SU-DHL-6 (cell line): ENCODE results near the gene UNC5B.

Experiments
- CTCF ChIP-seq: fragments of 200-600 bp; sonication (generic); IDR thresholded peaks from one replicate; pipeline ENCODE4 v1.5.1; 2017; ENCODE audit warnings: antibody characterized with exemption, mild to moderate bottlenecking, low read length, moderate library complexity; ENCODE audit not compliant: insufficient read depth, poor library complexity, severe bottlenecking
- EZH2phosphoT487 ChIP-seq: fragments of 200-600 bp; sonication (generic), shearing (Covaris generic); conservative IDR thresholded peaks from 2 replicates; pipeline ENCODE4 v1.6.1; 2018; ENCODE audit warnings: mild to moderate bottlenecking, antibody characterized with exemption, low read length, moderate library complexity, mixed read lengths

DNA sequence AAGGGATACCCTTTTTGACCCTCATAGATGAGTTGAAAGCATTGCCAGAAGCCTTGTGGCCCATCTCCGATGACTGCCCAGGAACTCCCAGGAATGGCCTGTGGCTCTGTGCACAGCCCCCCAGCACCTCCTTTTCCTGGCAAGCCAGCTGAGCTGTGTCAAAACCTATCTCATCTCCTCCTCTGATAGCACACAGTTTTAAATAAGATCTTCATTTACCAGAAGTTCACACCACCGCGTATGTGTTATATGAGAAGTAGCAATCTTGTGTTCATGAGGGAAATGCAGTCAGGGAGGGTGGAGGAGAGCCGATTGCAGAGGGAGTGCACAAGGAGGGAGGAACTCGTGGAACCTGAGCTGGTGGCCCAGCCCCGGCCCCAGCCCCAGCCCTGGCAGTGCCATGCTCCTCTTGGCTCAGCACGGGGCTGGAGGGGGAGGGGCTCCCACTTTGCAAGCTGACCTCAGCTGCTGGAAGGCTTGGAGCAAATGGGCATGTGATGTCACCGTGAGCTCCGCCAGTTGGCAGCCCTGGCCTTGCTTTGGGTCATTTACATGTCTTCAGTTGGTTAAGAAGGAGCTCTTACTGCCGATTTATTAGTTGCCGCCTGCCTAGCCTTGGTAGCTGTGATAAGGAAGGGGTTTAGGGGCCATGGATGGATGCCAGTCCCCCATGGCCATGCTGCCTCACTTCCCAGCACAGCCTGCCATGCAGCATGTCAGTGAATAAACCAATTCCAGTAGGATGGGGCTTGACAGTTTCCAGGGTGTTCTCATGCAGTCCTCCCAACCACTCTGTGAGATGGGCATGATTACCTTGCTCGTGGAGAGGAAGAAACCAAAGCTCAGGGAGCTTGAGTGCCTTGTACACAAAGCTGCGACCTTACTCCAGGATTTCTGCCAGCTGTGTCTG lies 20.0 kb downstream of the UNC5B start:
- TF ChIP-seq EZH2phosphoT487 (no peak), CTCF (no peak)
